ENCODE data around the gene PNMA8A. TPM values are rescaled to one million over a fixed set of nuclear protein-coding genes. Genes with fewer than 3 reads are reported as not detected.
A peak's percentile ranks its signal among the peaks of the same experiment; 100 is the strongest.

The PNMA8A gene
- total and polyA plus RNA-seq, 2 experiments from 2014 or later, result 5.5 to 11.2 TPM

DNA sequence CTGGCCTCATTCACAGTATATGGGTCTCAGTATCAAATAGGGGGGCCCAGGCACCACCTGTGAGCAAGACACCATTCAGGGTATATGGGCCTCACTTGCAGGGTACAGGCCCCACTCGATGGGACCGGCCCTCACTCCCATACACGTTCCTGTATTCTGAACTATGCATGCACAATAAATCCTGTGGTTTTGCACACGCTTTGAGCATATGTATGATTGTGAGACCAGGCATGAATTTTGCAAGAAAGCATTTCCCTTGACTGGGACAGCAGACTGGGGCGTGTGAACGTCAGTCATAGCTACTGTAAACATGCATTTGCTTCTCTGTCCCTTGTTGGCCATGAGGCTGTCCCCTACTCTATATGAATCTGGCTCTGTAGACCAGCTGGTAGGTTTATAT is 24.9 kb upstream of the PNMA8A start:
- 68% methylated on average over 6 of the region's 6 CpGs for WGBS (ENCODE audit: low lambda C conversion rate, missing lambda C conversion rate)

DNA sequence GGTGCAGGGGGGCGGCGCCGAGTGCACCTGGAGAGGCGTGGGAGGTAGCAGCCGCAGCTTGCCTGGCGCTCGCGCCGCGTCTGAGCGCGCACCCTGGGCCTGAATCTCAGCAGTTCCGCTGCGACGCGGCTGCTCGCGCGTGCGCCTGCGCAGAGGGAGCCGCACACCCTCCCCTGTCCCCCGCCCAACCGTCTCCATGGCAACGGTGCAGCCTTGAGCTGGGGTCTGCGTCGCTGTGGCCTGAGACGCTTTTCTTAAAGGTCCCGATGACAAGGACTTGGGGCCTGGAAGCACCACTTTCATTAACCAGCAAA is 24.4 kb upstream of the PNMA8A start, which contains the start of gene PNMA8B:
PNMA8B (minus strand) TSS at position 82 of the 314 bp plus-strand sequence. CDS start 402 bp downstream, outside the sequence.
- peak within 1 kb of the TSS; percentile 26 for H3K4me3 ChIP-seq
- DNase-seq (ENCODE audit: low spot score), result peak; percentile 90
- no peaks in the 10 kb centered on the region for H3K36me3 ChIP-seq (replicated peaks; ENCODE audit: insufficient read depth, low read depth)
- H3K4me1 ChIP-seq (ENCODE audit: insufficient read depth), result peaks cover 15% of the 10 kb centered on the region
- H4K20me1 ChIP-seq (ENCODE audit: insufficient read depth, poor library complexity, severe bottlenecking), result no peaks in the 10 kb centered on the region
- no peaks in the 10 kb centered on the region for H3K9me2 ChIP-seq (replicated peaks; ENCODE audit: insufficient read depth)
- peak within 1 kb of the TSS; percentile 88 for H3K4me2 ChIP-seq
- H3K27ac ChIP-seq, result no peak within 1 kb of the TSS
- H3K27me3 ChIP-seq, result peaks cover 19% of the 10 kb centered on the region
- TF ChIP-seq, protein P1, sequence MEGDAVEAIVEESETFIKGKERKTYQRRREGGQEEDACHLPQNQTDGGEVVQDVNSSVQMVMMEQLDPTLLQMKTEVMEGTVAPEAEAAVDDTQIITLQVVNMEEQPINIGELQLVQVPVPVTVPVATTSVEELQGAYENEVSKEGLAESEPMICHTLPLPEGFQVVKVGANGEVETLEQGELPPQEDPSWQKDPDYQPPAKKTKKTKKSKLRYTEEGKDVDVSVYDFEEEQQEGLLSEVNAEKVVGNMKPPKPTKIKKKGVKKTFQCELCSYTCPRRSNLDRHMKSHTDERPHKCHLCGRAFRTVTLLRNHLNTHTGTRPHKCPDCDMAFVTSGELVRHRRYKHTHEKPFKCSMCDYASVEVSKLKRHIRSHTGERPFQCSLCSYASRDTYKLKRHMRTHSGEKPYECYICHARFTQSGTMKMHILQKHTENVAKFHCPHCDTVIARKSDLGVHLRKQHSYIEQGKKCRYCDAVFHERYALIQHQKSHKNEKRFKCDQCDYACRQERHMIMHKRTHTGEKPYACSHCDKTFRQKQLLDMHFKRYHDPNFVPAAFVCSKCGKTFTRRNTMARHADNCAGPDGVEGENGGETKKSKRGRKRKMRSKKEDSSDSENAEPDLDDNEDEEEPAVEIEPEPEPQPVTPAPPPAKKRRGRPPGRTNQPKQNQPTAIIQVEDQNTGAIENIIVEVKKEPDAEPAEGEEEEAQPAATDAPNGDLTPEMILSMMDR (IDR thresholded peaks at IDR 0.05; ENCODE audit: poor library complexity), result no peak
- TF ChIP-seq EZH2phosphoT487 (IDR thresholded peaks at IDR 0.05; ENCODE audit: low read depth, severe bottlenecking, unreplicated experiment), result no peak
- no peak for TF ChIP-seq EZH2 (IDR thresholded peaks at IDR 0.05; ENCODE audit: borderline replicate concordance)
- H3K79me2 ChIP-seq, result no peaks in the 10 kb centered on the region
- peak within 1 kb of the TSS; percentile 73 for H2AFZ ChIP-seq
- H3K9me3 ChIP-seq (ENCODE audit: low read depth), result no peaks in the 10 kb centered on the region
- WGBS (ENCODE audit: low lambda C conversion rate, missing lambda C conversion rate), result 3% methylated on average over 19 of the region's 29 CpGs

More for the DNA sequence above, 24.9 kb upstream of the PNMA8A start:
- Histone ChIP-seq H4K20me1 (ENCODE audit: insufficient read depth, poor library complexity, severe bottlenecking) (no peaks in the 10 kb centered on the region), H3K9me2 (replicated peaks; ENCODE audit: insufficient read depth) (no peaks in the 10 kb centered on the region), H3K9me3 (ENCODE audit: low read depth) (no peaks in the 10 kb centered on the region), H3K27me3 (peaks cover 15% of the 10 kb centered on the region), H3K4me1 (ENCODE audit: insufficient read depth) (peaks cover 15% of the 10 kb centered on the region), H3K4me2 (peak overlapping the region; percentile 88), H3K4me3 (no peak overlapping the region), H3K27ac (no peak overlapping the region), H3K79me2 (no peaks in the 10 kb centered on the region), H2AFZ (no peak overlapping the region), H3K36me3 (replicated peaks; ENCODE audit: insufficient read depth, low read depth) (no peaks in the 10 kb centered on the region)
- no peak for DNase-seq (ENCODE audit: low spot score)
- TF ChIP-seq EZH2phosphoT487 (IDR thresholded peaks at IDR 0.05; ENCODE audit: low read depth, severe bottlenecking, unreplicated experiment) (no peak), EZH2 (IDR thresholded peaks at IDR 0.05; ENCODE audit: borderline replicate concordance) (no peak)
- TF ChIP-seq, protein P1 (IDR thresholded peaks at IDR 0.05; ENCODE audit: poor library complexity), result no peak

DNA sequence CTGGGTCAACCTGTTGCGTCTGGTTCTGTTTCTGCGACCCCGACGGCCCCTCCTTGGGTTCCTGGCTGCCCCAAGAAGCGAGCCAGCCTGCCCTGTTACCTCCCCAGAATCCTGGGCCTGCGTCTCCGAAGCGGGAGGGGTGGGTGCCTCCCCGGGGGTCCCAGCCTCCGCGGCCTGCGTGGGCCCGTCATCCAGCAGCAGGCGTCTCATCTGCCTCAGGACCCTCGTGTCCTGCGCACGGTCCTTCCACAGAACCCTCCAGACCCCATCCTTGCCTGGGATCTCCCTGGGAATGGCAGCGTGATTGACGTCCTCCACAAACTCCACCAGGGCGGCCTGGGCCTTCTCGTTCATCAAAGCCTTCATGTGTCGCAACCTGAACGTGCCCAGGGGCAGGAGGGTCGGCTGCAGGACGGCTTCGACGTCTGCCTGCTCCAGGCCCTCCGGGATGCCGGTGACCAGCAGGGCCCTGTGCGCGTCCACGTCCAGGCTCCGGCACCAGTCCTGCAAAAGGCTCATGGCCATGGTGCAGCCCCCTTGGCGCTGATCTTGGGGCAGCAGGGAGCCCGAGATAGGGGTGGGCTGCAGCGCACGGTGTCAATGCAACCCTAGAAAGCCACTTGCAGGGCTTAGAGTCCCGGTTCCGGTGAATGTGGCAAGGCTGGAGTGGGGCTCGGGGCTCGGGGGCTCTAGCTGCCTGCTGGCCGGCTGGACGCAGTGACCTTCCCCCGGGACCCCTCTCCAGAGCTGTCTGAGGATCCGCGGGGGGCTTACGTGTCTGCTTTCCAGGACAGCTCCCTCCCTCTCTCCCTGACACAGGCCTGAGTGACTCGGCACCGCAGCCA is 23.8 kb upstream of the PNMA8A start:
- Histone ChIP-seq H3K27ac (no peak overlapping the region), H3K36me3 (replicated peaks; ENCODE audit: insufficient read depth, low read depth) (no peaks in the 10 kb centered on the region), H3K9me2 (replicated peaks; ENCODE audit: insufficient read depth) (no peaks in the 10 kb centered on the region), H3K79me2 (no peaks in the 10 kb centered on the region), H3K4me3 (peak overlapping the region; percentile 26), H4K20me1 (ENCODE audit: insufficient read depth, poor library complexity, severe bottlenecking) (no peaks in the 10 kb centered on the region), H3K27me3 (peaks cover 20% of the 10 kb centered on the region), H3K4me2 (peak overlapping the region; percentile 88), H2AFZ (peak overlapping the region; percentile 73), H3K9me3 (ENCODE audit: low read depth) (no peaks in the 10 kb centered on the region), H3K4me1 (ENCODE audit: insufficient read depth) (peaks cover 15% of the 10 kb centered on the region)
- no peak for TF ChIP-seq EZH2phosphoT487 (IDR thresholded peaks at IDR 0.05; ENCODE audit: low read depth, severe bottlenecking, unreplicated experiment)
- TF ChIP-seq, protein P1 (IDR thresholded peaks at IDR 0.05; ENCODE audit: poor library complexity), result no peak
- TF ChIP-seq EZH2 (IDR thresholded peaks at IDR 0.05; ENCODE audit: borderline replicate concordance), result no peak
- WGBS (ENCODE audit: low lambda C conversion rate, missing lambda C conversion rate), result 71% methylated on average over 46 of the region's 49 CpGs
- no peak for DNase-seq (ENCODE audit: low spot score)

Data from hepatocyte (in vitro differentiated cells).